Epidermal melanocyte (primary cell): ENCODE data around the gene GRK1.

Experiments used
- DNase-seq: peaks from one replicate; pipeline ENCODE4 v3.0.0; 2011; ENCODE audit warnings: low spot score; ENCODE audit not compliant: insufficient read length

Gene GRK1

DNA sequence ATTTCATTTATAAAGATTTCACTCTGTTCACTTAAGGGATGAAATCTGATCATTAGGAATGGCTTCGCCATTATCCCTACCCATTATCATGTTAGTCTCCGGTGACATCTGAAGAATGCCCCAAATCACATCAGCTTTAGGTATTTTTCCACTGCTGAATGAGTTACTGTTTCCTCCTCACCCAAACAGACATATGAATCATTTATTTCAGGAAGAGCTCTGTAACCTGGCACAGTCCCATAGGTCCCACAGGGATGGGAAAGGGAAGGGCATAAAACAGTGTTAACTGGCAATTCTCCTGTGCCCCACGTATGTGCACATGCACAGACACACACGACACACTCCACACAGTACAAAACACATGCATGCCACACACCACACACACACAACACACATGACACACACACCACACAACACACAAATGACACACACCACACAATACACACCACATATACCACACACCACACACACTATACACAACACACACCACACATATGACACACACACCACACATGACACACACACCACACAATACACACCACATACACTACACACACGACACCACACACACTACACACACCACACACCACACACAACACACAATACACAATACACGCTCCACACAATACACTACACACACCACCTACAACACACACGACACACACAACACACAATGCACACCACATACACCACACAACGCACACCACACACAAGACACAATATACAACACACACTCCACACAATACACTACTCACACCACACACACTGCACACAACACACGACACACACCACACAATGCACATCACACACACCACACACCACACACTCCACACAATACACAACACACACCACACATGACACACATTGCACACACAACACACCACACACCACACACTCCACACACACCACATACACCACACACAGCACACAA, 107.4 kb downstream of the GRK1 start:
- no peak for DNase-seq

DNA sequence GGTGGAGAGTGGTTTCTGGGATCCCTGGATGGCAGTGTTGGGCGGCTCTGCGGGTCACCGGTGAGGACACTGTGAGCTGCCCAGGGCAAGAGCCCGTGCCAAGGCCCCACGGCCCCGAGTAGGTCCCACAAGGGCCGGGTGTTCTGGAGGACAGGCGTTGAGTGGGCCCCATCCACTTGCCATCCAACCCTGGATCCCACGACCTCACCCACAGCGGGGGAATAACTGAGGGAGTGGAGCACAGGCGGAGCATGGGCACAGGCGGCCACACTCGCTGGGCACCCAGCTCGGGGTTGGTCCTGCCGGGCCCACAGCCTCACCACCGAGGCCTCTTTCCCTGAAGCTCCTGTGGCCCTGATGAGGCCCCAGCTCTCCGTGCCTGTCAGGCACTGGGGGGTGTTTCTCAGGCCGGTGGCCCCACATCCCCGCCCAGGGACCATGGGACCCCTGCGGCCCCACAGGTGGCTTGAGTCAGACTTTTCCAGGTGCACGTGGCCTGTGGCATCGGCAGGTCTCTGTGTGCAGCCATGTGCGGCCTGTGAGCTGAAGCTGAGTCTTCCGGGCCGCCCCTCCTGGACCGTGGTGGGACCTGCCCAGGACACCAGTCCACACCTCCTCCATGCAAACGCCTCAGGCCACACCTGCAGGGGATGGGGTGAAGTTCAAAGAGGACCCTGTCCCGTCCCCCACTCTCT, 108.6 kb downstream of the GRK1 start:
- no peak for DNase-seq

DNA sequence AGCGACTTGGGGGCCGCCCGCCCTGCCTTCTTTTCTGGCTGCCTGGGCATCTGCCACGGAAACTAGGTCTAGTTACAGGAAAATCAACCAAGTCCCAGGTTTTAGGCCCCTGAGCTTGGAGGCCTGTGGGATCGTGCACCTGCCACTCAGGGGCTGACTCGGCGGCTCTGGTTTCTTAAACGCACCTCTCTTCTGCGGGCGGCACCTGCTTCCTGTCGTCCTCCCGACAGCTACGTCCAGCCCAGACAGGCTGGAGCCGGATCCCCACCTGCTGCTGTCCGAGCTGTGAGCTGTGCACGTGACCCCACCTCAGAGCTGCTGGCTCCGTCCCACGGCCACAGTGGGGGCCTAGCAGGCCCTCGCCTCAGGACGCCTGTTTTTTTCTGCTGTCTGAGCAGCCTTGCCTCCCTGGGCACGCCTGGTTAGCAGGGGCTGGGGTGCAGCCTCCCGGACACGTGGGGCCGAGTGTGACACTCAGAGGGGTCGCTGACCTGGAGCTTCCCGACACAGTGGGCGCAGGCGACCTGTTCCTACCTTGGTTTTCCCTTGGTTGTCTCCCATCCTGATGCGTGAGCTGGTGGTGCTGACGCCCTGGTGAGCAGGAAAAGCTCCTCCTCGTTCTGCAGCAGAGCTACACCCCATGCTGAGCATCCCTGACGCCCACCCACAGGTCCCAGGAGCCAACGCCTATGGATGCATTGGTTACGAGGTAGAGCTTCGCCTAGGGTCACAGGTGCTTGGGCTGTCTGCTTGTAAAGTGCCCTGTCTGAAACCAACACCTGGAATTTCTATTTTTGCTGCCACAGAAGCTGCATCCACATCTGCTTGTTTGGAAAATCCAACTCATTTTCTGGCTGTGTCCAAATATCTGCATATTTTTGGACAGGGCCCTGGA, 109.5 kb downstream of the GRK1 start:
- DNase-seq: no peak

DNA sequence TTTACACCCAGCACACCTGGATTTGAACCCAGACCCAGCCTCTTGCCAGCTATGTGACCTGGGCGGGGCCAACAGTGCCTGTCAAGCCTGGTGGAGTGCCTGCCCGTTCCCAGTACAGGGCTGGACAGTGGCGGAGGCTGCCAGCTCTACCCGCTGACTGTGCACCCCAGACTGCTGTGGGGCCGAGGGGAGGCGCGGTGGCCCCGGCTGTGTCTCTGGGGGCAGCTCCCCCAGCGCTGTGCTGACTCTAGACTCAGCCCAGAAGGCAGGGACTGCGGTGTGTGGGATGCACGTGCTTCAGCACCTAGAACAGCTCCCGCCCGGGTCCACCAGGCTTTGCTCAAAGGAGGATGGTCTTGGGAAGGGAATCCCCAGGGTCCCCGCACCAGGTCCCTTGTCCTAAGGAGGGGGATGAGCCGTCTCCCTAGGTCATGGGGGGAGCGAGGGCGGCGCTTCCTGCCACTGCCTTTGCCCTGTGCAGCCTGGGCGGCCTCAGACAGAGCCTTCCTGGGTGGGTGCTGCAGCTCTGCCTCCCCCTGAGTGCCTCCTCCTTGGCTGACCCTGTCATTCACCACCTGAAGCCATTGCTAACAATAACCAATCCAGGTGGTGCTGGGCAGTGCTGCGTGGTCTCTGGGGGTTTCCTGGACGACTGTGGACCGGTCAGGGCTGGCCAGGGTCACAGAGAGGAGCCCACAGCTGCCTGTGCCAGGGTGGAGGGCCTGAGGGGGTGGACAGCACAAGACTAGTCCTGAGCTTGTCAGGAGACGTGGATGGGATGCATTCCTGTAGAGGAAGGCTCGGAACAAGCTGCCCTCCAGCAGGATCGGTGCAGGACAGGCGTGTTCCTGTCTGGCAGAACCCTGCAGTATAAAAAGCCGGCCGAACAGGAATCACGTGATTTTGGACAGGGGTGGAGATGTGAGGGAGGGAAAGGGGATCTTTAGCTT, 110.6 kb downstream of the GRK1 start:
- no peak for DNase-seq

DNA sequence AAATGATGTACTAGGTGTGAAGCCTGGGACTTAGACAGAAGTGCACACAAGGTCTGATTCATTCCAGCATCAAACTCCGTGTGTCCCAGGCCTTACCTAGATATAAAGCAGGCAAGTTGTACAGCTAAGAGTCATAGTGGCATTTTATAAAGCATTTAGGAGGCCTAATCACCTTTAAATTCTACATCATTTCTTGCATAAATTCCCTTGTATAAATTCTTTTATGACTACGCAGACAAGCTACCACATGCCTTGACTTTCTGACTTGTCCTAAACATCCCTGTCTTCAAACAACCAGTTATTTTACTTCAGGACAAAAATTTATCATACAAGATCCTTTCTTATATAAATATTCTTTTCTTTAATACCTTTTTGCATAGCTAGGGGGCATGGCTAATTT, 114.6 kb downstream of the GRK1 start:
- DNase-seq: no peak

DNA sequence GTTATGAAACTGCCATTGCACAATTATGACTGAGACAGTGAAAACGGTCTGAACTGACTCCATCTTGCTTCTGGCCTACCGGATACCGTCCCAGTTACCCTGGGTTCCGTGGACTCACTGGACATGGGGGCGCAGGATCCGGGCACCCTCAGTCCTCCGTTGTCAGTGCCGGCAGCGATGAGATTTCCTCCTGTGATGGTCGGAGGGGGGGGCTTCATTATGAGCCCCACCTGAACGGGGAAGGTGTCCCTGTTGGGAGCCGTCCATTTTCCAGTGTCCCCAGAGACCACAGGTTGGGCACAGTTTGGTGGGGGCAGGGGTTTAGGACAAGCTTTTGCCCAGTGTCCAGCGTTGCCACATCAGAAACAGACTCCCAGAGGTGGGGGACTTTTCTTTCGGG, 115.5 kb downstream of the GRK1 start:
- DNase-seq: no peak

DNA sequence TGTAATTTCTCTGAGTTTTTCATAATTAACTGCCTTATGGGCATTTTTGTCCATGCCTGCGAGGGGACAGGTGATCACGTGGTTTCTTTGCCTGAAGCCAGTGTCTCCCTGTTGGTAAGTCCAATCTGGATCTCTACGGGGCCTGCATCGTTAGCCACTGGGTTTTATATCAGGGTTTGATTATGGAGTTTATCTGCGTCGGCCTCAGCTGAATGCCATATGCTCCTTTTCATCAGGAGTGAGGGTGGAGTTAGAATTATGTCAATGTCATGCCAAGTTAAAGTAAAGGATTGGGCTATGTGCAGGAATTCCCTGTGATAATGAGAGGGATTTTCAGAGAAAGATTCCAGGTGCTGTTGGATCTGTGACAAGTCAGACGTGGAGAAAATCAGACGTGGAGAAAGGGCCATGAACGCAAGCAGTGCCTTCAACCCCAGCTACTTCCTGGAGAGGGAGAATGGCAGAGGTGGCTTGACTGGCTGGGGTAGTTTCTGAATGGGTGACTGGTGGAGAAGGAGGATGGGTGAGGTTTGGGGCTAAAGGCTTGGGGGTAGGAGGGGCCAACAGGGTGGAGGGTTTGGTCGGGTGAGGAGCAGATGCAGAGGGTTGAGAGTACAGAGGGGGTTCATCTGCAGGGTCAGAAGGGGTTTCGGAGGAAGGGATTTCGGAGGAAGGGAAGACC, 116.3 kb downstream of the GRK1 start:
- no peak for DNase-seq

DNA sequence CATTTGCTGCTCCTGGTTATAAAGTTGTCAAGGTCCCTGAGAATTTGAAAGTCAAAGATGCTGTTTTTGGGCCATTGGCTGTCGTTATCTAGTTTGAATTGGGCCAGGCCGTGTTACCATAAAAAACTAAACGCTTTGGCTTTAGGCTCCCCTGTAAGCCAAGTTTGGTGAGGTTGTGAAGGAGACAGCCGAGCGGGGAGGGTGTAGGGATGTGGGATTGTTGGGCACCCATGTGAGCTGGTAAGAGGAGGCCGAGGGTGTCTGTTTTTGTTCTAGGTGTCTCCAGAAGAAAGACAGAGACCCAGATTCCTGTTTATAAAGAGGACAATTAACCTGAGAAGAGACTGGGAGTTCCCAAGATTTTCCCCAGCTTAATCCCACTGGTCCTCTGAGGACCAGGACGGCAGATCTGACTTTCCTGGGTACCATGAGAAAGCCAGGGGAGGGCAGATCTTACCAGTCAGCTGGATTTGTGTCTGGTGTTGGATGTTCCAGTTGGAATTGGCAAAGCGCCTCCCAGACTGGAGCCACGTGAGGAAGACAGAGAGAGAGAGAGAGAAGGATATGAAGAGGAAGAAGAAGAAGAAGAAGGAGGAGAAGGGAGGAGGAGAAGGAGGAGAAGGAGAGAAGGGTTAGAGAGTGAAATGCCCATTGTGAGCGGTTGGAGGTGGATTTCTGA, 117.1 kb downstream of the GRK1 start:
- no peak for DNase-seq

DNA sequence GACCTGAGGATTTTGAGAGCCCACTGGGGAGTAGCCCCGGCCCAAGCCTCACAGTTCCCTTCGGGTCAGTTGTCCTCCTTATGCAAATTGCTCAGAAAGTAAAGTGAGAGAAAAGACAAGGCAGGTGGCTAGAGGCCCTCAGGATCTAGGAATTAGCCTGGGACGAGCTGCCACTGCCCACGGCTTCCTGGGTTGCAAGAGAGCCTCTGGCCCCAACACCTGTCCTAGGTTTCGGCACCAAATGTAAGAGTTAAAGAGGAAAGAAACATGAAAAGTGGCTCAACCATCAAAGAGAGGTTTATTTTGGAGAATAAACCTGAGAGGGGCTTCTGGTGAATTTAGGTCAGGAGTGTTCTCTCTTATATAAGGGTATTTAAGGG, 117.6 kb downstream of the GRK1 start:
- DNase-seq: no peak

DNA sequence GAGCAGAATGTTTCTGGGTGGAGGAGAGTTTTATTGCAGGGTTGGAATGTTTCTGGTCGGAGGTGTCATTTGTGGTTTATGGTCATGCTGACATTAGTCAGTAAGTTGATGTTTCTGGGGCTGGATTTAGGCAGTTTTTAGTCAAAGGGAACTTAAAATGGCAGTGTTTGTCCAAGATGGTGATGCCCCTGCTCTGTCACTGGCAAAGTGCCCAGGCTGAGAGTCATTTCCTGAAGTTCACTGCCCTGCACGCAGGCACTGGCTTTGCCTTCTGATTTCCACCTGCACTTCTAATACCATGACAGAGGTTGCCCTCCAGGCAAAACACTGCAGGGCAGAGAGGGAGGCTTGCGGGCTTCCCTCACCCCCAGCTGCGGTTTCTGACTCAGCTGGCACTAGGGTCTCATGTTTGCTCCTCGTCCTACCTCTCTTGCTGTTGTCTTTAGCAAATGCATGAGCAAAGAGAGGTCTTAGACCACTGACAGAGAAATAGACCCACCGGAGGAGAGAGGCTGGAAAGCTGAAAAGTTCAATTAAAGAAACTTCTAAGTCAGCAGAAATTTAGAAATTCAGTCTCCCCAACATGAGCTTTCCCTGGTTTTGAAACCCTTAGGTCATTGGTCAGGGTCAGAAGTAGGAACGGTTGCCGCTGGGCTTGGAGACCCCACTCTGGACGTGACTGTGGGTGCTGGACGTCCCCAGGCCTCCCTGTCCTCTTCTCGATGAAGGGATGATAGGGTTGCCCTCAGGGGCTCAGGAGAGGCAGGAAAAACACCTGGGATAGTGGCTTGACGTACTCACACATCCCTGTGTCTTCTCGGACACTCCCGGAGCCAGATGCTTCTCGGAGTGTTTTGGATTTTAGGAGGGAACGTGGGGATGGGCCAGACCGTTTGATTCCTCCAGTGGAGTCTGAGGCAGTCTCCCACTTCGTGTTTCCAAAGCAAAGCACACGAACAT, 118.3 kb downstream of the GRK1 start:
- no peak for DNase-seq

DNA sequence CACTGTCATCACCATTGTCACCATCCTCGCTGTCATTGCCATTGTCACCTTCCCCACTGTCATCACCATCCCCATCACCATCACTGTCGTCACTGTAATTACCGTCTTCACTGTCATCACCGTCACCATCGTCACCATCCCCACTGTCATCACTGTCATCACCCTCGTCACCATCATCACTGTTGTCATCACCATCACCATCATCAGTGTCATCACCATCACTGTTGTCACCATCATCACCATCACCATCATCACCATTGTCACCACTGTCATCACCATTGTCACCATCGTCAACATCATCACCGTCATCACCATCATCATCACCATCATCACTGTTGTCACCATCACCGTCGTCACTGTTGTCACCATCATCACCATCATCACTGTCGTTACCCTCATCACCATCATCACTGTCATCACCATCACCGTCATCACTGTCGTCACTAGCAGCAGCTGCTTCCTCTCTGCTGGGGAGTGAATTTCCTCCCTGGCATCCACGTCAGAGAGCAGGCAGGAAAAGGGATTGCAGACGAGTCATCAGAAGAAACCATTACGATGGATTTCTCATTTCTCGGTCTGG, 119.3 kb downstream of the GRK1 start:
- DNase-seq: no peak
